ENCODE data around the gene SH3PXD2B. TPM values are rescaled to one million over a fixed set of nuclear protein-coding genes. Genes with fewer than 3 reads are reported as not detected.

Gene SH3PXD2B
- total RNA-seq, 1 experiment from 2014 or later: 27.5 TPM

DNA sequence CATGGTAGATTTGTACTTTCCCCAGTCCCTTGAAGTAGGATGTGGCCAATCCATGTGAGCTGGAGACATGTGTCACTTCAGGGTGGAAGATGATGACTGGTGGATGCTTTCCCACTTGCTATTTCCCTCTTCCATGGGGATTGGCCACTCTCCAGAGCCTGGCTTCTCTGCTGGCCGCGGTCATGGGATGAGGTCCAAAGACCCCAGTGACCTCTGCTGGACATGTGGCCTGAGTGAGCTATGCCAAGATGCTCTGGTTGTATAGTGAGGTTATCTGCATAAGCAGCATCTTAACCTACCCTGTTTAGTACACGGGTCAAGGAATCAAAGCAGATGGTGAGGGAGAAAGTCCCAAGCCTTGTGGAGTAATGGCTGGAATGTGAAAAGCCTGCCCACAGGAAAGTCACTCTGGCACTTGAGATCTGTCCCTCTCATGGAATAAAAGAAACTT lies 47.1 kb downstream of the SH3PXD2B start:
- Histone ChIP-seq H3K9ac (ENCODE audit: low read length) (no peak overlapping the region), H3K27me3 (ENCODE audit: insufficient read depth, low read length) (no peaks in the 10 kb centered on the region), H3K9me2 (ENCODE audit: insufficient read depth) (no peaks in the 10 kb centered on the region), H3K4me3 (replicated peaks in 1 of 2; ENCODE audit: low read depth in 1 of 2, low read length in 2 of 2) (no peak overlapping the region), H3K36me3 (ENCODE audit: control insufficient read depth in 1 of 2, insufficient read depth in 2 of 2, low read length in 2 of 2) (peaks cover 0 to 9% of the 10 kb centered on the region in 2 experiments; a peak in 1 of 4 replicates), H3K4me2 (ENCODE audit: low read length) (no peak overlapping the region), H4K20me1 (ENCODE audit: insufficient read depth) (0 out of 2 replicates have a peak, but pooled peaks cover 4% of the 10 kb centered on the region), H3K27ac (ENCODE audit: low read depth, low read length) (no peak overlapping the region), H2AFZ (ENCODE audit: low read depth, low read length, poor library complexity, severe bottlenecking) (no peak overlapping the region), H3K79me2 (ENCODE audit: insufficient read depth, low read length) (no peaks in the 10 kb centered on the region), H3K4me1 (ENCODE audit: control insufficient read depth in 1 of 2, insufficient read depth in 2 of 2, low read length in 2 of 2) (no peaks in the 10 kb centered on the region; a peak in 1 of 4 replicates), H3K9me3 (ENCODE audit: control insufficient read depth in 1 of 2, insufficient read depth in 1 of 2, low read depth in 1 of 2, low read length in 2 of 2) (no peaks in the 10 kb centered on the region)
- intact Hi-C loops (cut with micrococcal nuclease): no loop called here
- no TSS peak for BruUV-seq (replicated peaks)
- ATAC-seq: no peak
- POLR2A ChIA-PET: no interaction called here
- RAD21 ChIA-PET (ENCODE audit: low non-redundant PET in 1 of 2, low total read pairs in 2 of 2, uncharacterized antibody in 2 of 2, unreplicated experiment in 2 of 2): no interaction called here
- TF ChIP-seq POLR2A (IDR thresholded peaks at IDR 0.05; ENCODE audit: borderline replicate concordance, extremely low read depth, insufficient read depth, insufficient read length): no peak
- no peak for TF ChIP-seq ATF3 (IDR thresholded peaks at IDR 0.05)
- TF ChIP-seq JUND (IDR thresholded peaks at IDR 0.05): no peak
- TF ChIP-seq REST (IDR thresholded peaks at IDR 0.05; ENCODE audit: low read depth): no peak
- TF ChIP-seq SP1 (IDR thresholded peaks at IDR 0.05; ENCODE audit: low read depth): no peak
- TF ChIP-seq CTCF (IDR thresholded peaks at IDR 0.05 in 2 of 3, conservative IDR thresholded peaks at IDR 0.05 in 1 of 3; ENCODE audit: borderline replicate concordance in 1 of 3, insufficient read depth in 1 of 3, low read depth in 2 of 3, low read length in 2 of 3): no peak
- TF ChIP-seq MAX (IDR thresholded peaks at IDR 0.05): no peak
- no peak for TF ChIP-seq ELF1 (IDR thresholded peaks at IDR 0.05; ENCODE audit: borderline replicate concordance, low read depth)
- TF ChIP-seq EZH2 (IDR thresholded peaks at IDR 0.05): no peak
- TF ChIP-seq FOSL1 (IDR thresholded peaks at IDR 0.05; ENCODE audit: low read depth): no peak
- TF ChIP-seq ZFX (IDR thresholded peaks at IDR 0.05): no peak
- TF ChIP-seq ZNF274 (IDR thresholded peaks at IDR 0.05; ENCODE audit: low read depth, low read length): no peak
- TF ChIP-seq YY1 (IDR thresholded peaks at IDR 0.05; ENCODE audit: extremely low read depth, insufficient replicate concordance, low read depth, low read length): no peak
- no peak for TF ChIP-seq CBX3 (IDR thresholded peaks at IDR 0.05; ENCODE audit: low read depth)
- no peak for TF ChIP-seq SRF (IDR thresholded peaks at IDR 0.05; ENCODE audit: low read depth)
- no peak for TF ChIP-seq EGR1 (IDR thresholded peaks at IDR 0.05; ENCODE audit: low read depth)
- no peak for TF ChIP-seq SIN3A (IDR thresholded peaks at IDR 0.05; ENCODE audit: low read depth)
- no peak for TF ChIP-seq EZH2phosphoT487 (IDR thresholded peaks at IDR 0.05; ENCODE audit: borderline replicate concordance)
- no peak for TF ChIP-seq RAD21 (IDR thresholded peaks at IDR 0.05; ENCODE audit: low read depth)
- no peak for TF ChIP-seq TCF7L2 (IDR thresholded peaks at IDR 0.05; ENCODE audit: borderline replicate concordance, extremely low read depth, insufficient read depth, insufficient read length)
- CTCF ChIA-PET: no interaction called here
- DNase-seq (ENCODE audit: low read depth, low spot score): no peak

Measured in HCT116 (cell line).